OCI-LY3 (cell line): ENCODE measurements around the gene OGFR.

Experiments used
- CTCF ChIP-seq: fragments of 200-600, 300-600 bp; sonication (generic); IDR thresholded peaks from 2 replicates; pipeline ENCODE4 v1.5.1; 2014; ENCODE audit warnings: antibody characterized with exemption, low read length, low read depth
- EZH2phosphoT487 ChIP-seq: fragments of 200-600 bp; shearing (Covaris generic); IDR thresholded peaks from 2 replicates; pipeline ENCODE4 v1.6.1; 2018; ENCODE audit warnings: antibody characterized with exemption, mixed run types, low read depth

GRCh38 chr20:62770111-62770910 is 34.3 kb upstream of the OGFR start:
- no peak for TF ChIP-seq CTCF
- TF ChIP-seq EZH2phosphoT487 = no peak
